OCI-LY7 (cell line): ENCODE results near the gene DENND4B.

Experiments used
- EZH2phosphoT487 ChIP-seq: fragments of 200-600 bp; sonication (generic); IDR thresholded peaks from 2 replicates; pipeline ENCODE4 v1.6.1; 2018; ENCODE audit warnings: low read depth, borderline replicate concordance, mild to moderate bottlenecking, mixed run types, antibody characterized with exemption, low read length, moderate library complexity, mixed read lengths
- TF ChIP-seq, protein P1 (sequence below): fragments of 200-600 bp; sonication (generic); conservative IDR thresholded peaks from 2 replicates; pipeline ENCODE4 v1.5.1; 2014; ENCODE audit warnings: mild to moderate bottlenecking, antibody characterized with exemption, low read length, moderate library complexity, mixed read lengths

GRCh38 chr1:153961421-153961820 is 14.9 kb upstream of the DENND4B start:
- TF ChIP-seq, protein P1, sequence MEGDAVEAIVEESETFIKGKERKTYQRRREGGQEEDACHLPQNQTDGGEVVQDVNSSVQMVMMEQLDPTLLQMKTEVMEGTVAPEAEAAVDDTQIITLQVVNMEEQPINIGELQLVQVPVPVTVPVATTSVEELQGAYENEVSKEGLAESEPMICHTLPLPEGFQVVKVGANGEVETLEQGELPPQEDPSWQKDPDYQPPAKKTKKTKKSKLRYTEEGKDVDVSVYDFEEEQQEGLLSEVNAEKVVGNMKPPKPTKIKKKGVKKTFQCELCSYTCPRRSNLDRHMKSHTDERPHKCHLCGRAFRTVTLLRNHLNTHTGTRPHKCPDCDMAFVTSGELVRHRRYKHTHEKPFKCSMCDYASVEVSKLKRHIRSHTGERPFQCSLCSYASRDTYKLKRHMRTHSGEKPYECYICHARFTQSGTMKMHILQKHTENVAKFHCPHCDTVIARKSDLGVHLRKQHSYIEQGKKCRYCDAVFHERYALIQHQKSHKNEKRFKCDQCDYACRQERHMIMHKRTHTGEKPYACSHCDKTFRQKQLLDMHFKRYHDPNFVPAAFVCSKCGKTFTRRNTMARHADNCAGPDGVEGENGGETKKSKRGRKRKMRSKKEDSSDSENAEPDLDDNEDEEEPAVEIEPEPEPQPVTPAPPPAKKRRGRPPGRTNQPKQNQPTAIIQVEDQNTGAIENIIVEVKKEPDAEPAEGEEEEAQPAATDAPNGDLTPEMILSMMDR = no peak
- no peak for TF ChIP-seq EZH2phosphoT487
